ENCODE results near the gene ANKRD55. TPM values are rescaled to one million over a fixed set of nuclear protein-coding genes. Genes with fewer than 3 reads are reported as not detected.

Gene ANKRD55
- total and polyA plus RNA-seq, 2 donors (not counting 1 experiment from before 2014, with no cell fraction given) = 0.07 TPM; not detected in 1

DNA sequence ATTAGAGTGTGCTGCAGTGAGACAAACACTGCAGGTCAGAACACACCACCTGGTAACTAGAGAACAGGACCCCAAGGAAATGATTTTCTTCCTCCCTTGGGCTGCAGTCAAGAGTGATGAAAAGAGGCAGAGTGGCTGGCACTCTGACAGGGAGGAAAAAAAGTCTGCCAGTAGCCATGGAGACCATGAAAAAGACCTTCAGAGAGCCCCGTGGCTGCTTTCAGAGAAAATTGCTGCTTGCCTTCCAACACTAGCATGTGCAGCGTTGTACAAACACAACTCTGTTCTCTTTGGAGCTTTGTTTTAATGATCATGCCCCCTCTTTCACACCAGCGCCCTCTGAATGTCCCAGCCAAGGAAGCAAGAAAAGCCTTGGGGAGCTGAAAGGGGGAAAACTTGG lies 68.8 kb downstream of the ANKRD55 start:
- Mint-ChIP-seq H3K9me3 (ENCODE audit: insufficient read depth) (no peaks in the 10 kb centered on the region), H3K27me3 (peaks cover 30% of the 10 kb centered on the region), H3K27ac (no peak overlapping the region), H3K4me3 (no peak overlapping the region), H3K4me1 (no peaks in the 10 kb centered on the region)
- TF ChIP-seq CTCF (IDR thresholded peaks at IDR 0.05) (no peak), EZH2 (IDR thresholded peaks at IDR 0.05; ENCODE audit: borderline replicate concordance, insufficient read depth, low read depth, low read length, poor library complexity, severe bottlenecking) (no peak)
- WGBS (ENCODE audit: insufficient coverage) = 0% methylated on average over 1 of the region's 3 CpGs
- H3K79me2 ChIP-seq (ENCODE audit: control insufficient read depth, insufficient read depth, low read length) = no peaks in the 10 kb centered on the region
- no peaks in the 10 kb centered on the region for H4K20me1 ChIP-seq (ENCODE audit: control insufficient read depth, insufficient read depth, low read length, poor library complexity, severe bottlenecking)
- no peak for DNase-seq
- no peaks in the 10 kb centered on the region for H3K9me3 ChIP-seq (ENCODE audit: control extremely low read depth in 1 of 3, control insufficient read depth in 2 of 3, insufficient read depth in 1 of 3, low read length in 2 of 3)
- no peak overlapping the region for H3K4me2 ChIP-seq (replicated peaks; ENCODE audit: low read depth, low read length, poor library complexity, severe bottlenecking)
- intact Hi-C loops (cut with micrococcal nuclease) = no loop called here
- H3K36me3 ChIP-seq (replicated peaks in 1 of 2; ENCODE audit: control extremely low read depth in 1 of 2, control insufficient read depth in 1 of 2, extremely low read depth in 1 of 2, insufficient read depth in 2 of 2, low read length in 1 of 2) = no peaks in the 10 kb centered on the region
- H3K9ac ChIP-seq (ENCODE audit: low read length) = no peak overlapping the region
- ChIA-PET CTCF (interaction anchor here (0.8 to 0.9 kb wide), 2 partner anchors 21 to 43 kb away, joined by 3 to 4 read pairs; no protein-coding TSS in a partner anchor), POLR2A (no interaction called here)
- H3K4me3 ChIP-seq (ENCODE audit: control extremely low read depth in 1 of 5, extremely low read depth in 1 of 5, insufficient read depth in 1 of 5, low read depth in 2 of 5, low read length in 4 of 5) = no peak overlapping the region
- no peak for ATAC-seq (ENCODE audit: low read depth)
- no peaks in the 10 kb centered on the region for H3K4me1 ChIP-seq (ENCODE audit: control insufficient read depth in 2 of 2, insufficient read depth in 2 of 2, low read length in 2 of 2)
- H3K27me3 ChIP-seq (replicated peaks in 1 of 4; ENCODE audit: control extremely low read depth in 1 of 4, control insufficient read depth in 3 of 4, insufficient read depth in 4 of 4, low read length in 3 of 4) = peaks cover 0 to 4% (median 0%) of the 10 kb centered on the region in 4 experiments
- no peak overlapping the region for H2AFZ ChIP-seq (ENCODE audit: insufficient read depth, low read depth, low read length, poor library complexity, severe bottlenecking)
- no peak overlapping the region for H3K27ac ChIP-seq (ENCODE audit: low read length in 2 of 2)

DNA sequence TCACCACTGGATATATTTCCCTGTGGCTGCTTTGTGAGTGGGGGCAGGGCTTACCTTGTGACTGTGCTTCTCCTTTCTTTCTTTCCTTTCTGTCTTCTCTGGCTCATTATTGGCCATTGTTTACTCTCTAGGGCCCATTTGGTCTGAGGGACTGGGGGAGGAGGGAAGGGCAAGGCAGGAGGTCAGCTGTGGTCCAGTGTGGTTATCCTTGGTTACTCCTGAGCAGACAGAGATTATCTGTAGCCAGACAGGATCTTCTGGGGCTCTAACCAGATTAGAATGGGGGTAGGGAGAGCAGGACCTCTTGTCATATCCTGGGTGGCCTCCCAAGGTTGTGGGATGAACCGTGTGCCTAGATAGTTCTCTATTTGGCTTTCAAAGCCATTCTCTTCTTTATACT lies 71.2 kb downstream of the ANKRD55 start:
- no CpG with 5 or more reads among the region's 1 CpG for WGBS (ENCODE audit: insufficient coverage)
- no peak overlapping the region for H3K4me2 ChIP-seq (replicated peaks; ENCODE audit: low read depth, low read length, poor library complexity, severe bottlenecking)
- no peak overlapping the region for H3K4me3 ChIP-seq (ENCODE audit: control extremely low read depth in 1 of 5, extremely low read depth in 1 of 5, insufficient read depth in 1 of 5, low read depth in 2 of 5, low read length in 4 of 5)
- H3K36me3 ChIP-seq (replicated peaks in 1 of 2; ENCODE audit: control extremely low read depth in 1 of 2, control insufficient read depth in 1 of 2, extremely low read depth in 1 of 2, insufficient read depth in 2 of 2, low read length in 1 of 2) = no peaks in the 10 kb centered on the region
- H3K79me2 ChIP-seq (ENCODE audit: control insufficient read depth, insufficient read depth, low read length) = no peaks in the 10 kb centered on the region
- TF ChIP-seq CTCF (IDR thresholded peaks at IDR 0.05) = no peak
- TF ChIP-seq EZH2 (IDR thresholded peaks at IDR 0.05; ENCODE audit: borderline replicate concordance, insufficient read depth, low read depth, low read length, poor library complexity, severe bottlenecking) = no peak
- no peak overlapping the region for H3K4me3 Mint-ChIP-seq
- peaks cover 0 to 4% (median 0%) of the 10 kb centered on the region in 4 experiments for H3K27me3 ChIP-seq (replicated peaks in 1 of 4; ENCODE audit: control extremely low read depth in 1 of 4, control insufficient read depth in 3 of 4, insufficient read depth in 4 of 4, low read length in 3 of 4)
- no peaks in the 10 kb centered on the region for H4K20me1 ChIP-seq (ENCODE audit: control insufficient read depth, insufficient read depth, low read length, poor library complexity, severe bottlenecking)
- no peaks in the 10 kb centered on the region for H3K4me1 Mint-ChIP-seq
- ChIA-PET POLR2A (no interaction called here), CTCF (no interaction called here)
- ATAC-seq (ENCODE audit: low read depth) (no peak), DNase-seq (no peak)
- no peak overlapping the region for H3K27ac ChIP-seq (ENCODE audit: low read length in 2 of 2)
- peaks cover 22% of the 10 kb centered on the region for H3K27me3 Mint-ChIP-seq
- H3K9me3 ChIP-seq (ENCODE audit: control extremely low read depth in 1 of 3, control insufficient read depth in 2 of 3, insufficient read depth in 1 of 3, low read length in 2 of 3) = no peaks in the 10 kb centered on the region
- H3K9ac ChIP-seq (ENCODE audit: low read length) = no peak overlapping the region
- H3K4me1 ChIP-seq (ENCODE audit: control insufficient read depth in 2 of 2, insufficient read depth in 2 of 2, low read length in 2 of 2) = no peaks in the 10 kb centered on the region
- no peak overlapping the region for H3K27ac Mint-ChIP-seq
- H2AFZ ChIP-seq (ENCODE audit: insufficient read depth, low read depth, low read length, poor library complexity, severe bottlenecking) = no peak overlapping the region
- intact Hi-C loops (cut with micrococcal nuclease) = no loop called here
- no peaks in the 10 kb centered on the region for H3K9me3 Mint-ChIP-seq (ENCODE audit: insufficient read depth)

All from B cell (primary cell).